ENCODE measurements around the gene CXCL11. TPM values are rescaled to one million over a fixed set of nuclear protein-coding genes. Genes with fewer than 3 reads are reported as not detected.
"Not testable (repeated sequence)": the region's sequence is repeated elsewhere in the genome, so short reads cannot be mapped to it uniquely, and the experiment has no call there.

CXCL11 gene
- total RNA-seq, 1 donor from 2014 or later: not detected

GRCh38 chr4:76011018-76011670, 24.7 kb downstream of the CXCL11 start:
- intact Hi-C loops (cut with DNase I): no loop called here
- DNase-seq (no peak), ATAC-seq (ENCODE audit: poor library complexity) (no peak)

GRCh38 chr4:76010576-76010975, 25.3 kb downstream of the CXCL11 start:
- no peak for ATAC-seq (ENCODE audit: poor library complexity)
- DNase-seq: no peak
- intact Hi-C loops (cut with DNase I): no loop called here

- no peak for ATAC-seq (ENCODE audit: poor library complexity)
- intact Hi-C loops (cut with DNase I): no loop called here
- no peak for DNase-seq
Measured at GRCh38 chr4:76009311-76009710, 26.6 kb downstream of the CXCL11 start.

GRCh38 chr4:76007089-76007862, 28.6 kb downstream of the CXCL11 start, which contains the start of gene CXCL9:
Gene CXCL9 (minus strand): TSS chr4:76007509. CDS start chr4:76007449, 60 bp downstream.
- intact Hi-C loops (cut with DNase I): no loop called here
- no peak for DNase-seq
- ATAC-seq (ENCODE audit: poor library complexity): no peak

- ATAC-seq (ENCODE audit: poor library complexity): no peak
- intact Hi-C loops (cut with DNase I): no loop called here
- no peak for DNase-seq
Measured at GRCh38 chr4:76003620-76004019, 32.2 kb downstream of the CXCL11 start.

- ATAC-seq (ENCODE audit: poor library complexity) (peak; percentile 68), DNase-seq (no peak)
- intact Hi-C loops (cut with DNase I): no loop called here
Measured at GRCh38 chr4:76003035-76003434, 32.8 kb downstream of the CXCL11 start.

- no peak for DNase-seq
- peak; percentile 55 for ATAC-seq (ENCODE audit: poor library complexity)
- intact Hi-C loops (cut with DNase I): no loop called here
Measured at GRCh38 chr4:76002176-76002575, 33.7 kb downstream of the CXCL11 start.

- ATAC-seq (ENCODE audit: poor library complexity): no peak
- DNase-seq: no peak
- intact Hi-C loops (cut with DNase I): no loop called here
Measured at GRCh38 chr4:76001700-76002099, 34.2 kb downstream of the CXCL11 start.

- intact Hi-C loops (cut with DNase I): no loop called here
- ATAC-seq (ENCODE audit: poor library complexity) (no peak), DNase-seq (no peak)
Measured at GRCh38 chr4:76000279-76000678, 35.6 kb downstream of the CXCL11 start.

- not testable (repeated sequence) for DNase-seq
Measured at GRCh38 chr4:75998525-75999147, 37.2 kb downstream of the CXCL11 start.

GRCh38 chr4:75997946-75998345, 37.9 kb downstream of the CXCL11 start:
- ATAC-seq (ENCODE audit: poor library complexity) (no peak), DNase-seq (no peak)
- intact Hi-C loops (cut with DNase I): no loop called here

More at GRCh38 chr4:75998525-75999147, 37.2 kb downstream of the CXCL11 start:
- intact Hi-C loops (cut with DNase I); ATAC-seq (ENCODE audit: poor library complexity): not testable (repeated sequence)

- ATAC-seq (ENCODE audit: poor library complexity): no peak
- no peak for DNase-seq
- intact Hi-C loops (cut with DNase I): no loop called here
Measured at GRCh38 chr4:75997081-75997480, 38.8 kb downstream of the CXCL11 start.

- intact Hi-C loops (cut with DNase I): loop anchor here (2.0 kb wide), 1 partner anchor 71 kb away; no protein-coding TSS in a partner anchor
- peak; percentile 40 for ATAC-seq (ENCODE audit: poor library complexity)
Measured at GRCh38 chr4:75995727-75996126, 40.1 kb downstream of the CXCL11 start.

GRCh38 chr4:75992462-75992861, 43.4 kb downstream of the CXCL11 start:
- DNase-seq (no peak), ATAC-seq (ENCODE audit: poor library complexity) (no peak)
- intact Hi-C loops (cut with DNase I): no loop called here

More at GRCh38 chr4:75995727-75996126, 40.1 kb downstream of the CXCL11 start:
- no peak for DNase-seq

GRCh38 chr4:75989846-75990528, 45.9 kb downstream of the CXCL11 start:
- ATAC-seq (ENCODE audit: poor library complexity): no peak
- intact Hi-C loops (cut with DNase I): no loop called here
- DNase-seq: no peak

- intact Hi-C loops (cut with DNase I): no loop called here
- ATAC-seq (ENCODE audit: poor library complexity) (no peak), DNase-seq (no peak)
Measured at GRCh38 chr4:75985116-75985515, 50.8 kb downstream of the CXCL11 start.
